PC-9 (cell line): ENCODE results near the gene DNMT3B. TPM values are rescaled to one million over a fixed set of nuclear protein-coding genes. Genes with fewer than 3 reads are reported as not detected.
A peak's percentile ranks its signal among the peaks of the same experiment; 100 is the strongest.

Experiments
- Bru-seq: library from RNA; stranded (reverse); fragments of 400-500 nt; gene quantifications from one replicate; lab custom pipeline; 2021; lab: Mats Ljungman, UMichigan
- BruChase-seq, 2 experiments: library from RNA; stranded (reverse); fragments of 400-500 nt; gene quantifications; one replicate each; lab custom pipeline; 2021; lab: Mats Ljungman, UMichigan
- BruUV-seq: library from RNA; stranded (reverse); fragments of 400-500 nt; replicated peaks from 2 replicates; lab custom pipeline; 2021; lab: Mats Ljungman, UMichigan
- CTCF ChIA-PET: fragments of 300-600 bp; sonication (Branson Sonifier 250); formaldehyde crosslinking; loops from one replicate; lab custom pipeline; 2022; ENCODE audit warnings: antibody characterized with exemption; lab: Charles Lee
- POLR2A ChIA-PET: fragments of 300-600 bp; sonication (Branson Sonifier 250); formaldehyde crosslinking; loops from one replicate; lab custom pipeline; 2022; ENCODE audit warnings: antibody characterized with exemption; ENCODE audit not compliant: unreplicated experiment; lab: Charles Lee
- DNase-seq, 2 experiments: peaks; one replicate each; pipeline versions ENCODE4 v3.0.0 to v3.0.0-alpha.2; 2015 to 2022; ENCODE audit warnings: mixed read lengths in 1 of 2
- H2AFZ ChIP-seq: fragments of 200-600 bp; sonication (generic); 2 replicates; pipeline ENCODE4 v1.8.1; 2017; ENCODE audit warnings: antibody characterized with exemption
- H3F3A ChIP-seq: fragments of 200-600 bp; sonication (generic); 2 replicates; pipeline ENCODE4 v1.8.1; 2017; ENCODE audit warnings: antibody characterized with exemption, mild to moderate bottlenecking, low read depth; ENCODE audit not compliant: insufficient read depth
- H3K27ac ChIP-seq: fragments of 200-600 bp; sonication (generic); 2 replicates; pipeline ENCODE4 v1.6.1; 2016; ENCODE audit warnings: mixed run types
- H3K27me3 ChIP-seq: fragments of 200-600 bp; sonication (generic); 2 replicates; pipeline ENCODE4 v1.6.1; 2016; ENCODE audit warnings: low read depth, mixed run types; ENCODE audit not compliant: insufficient read depth
- H3K36me3 ChIP-seq: fragments of 200-600 bp; sonication (generic); 2 replicates; pipeline ENCODE4 v1.6.1; 2016; ENCODE audit warnings: low read depth, mixed run types
- H3K4me1 ChIP-seq: fragments of 200-600 bp; sonication (generic); replicated peaks from 2 replicates; pipeline ENCODE4 v1.6.1; 2016; ENCODE audit warnings: mixed run types; ENCODE audit not compliant: insufficient read depth
- H3K4me2 ChIP-seq: fragments of 200-600 bp; sonication (generic); 2 replicates; pipeline ENCODE4 v1.6.1; 2017; ENCODE audit warnings: mixed run types
- H3K4me3 ChIP-seq: fragments of 200-600 bp; sonication (generic); 2 replicates; pipeline ENCODE4 v1.6.1; 2016; ENCODE audit warnings: mixed run types
- H3K79me2 ChIP-seq: fragments of 200-600 bp; sonication (generic); 2 replicates; pipeline ENCODE4 v1.6.1; 2017; ENCODE audit warnings: low read depth, mixed run types
- H3K9me2 ChIP-seq: fragments of 200-600 bp; sonication (generic); 2 replicates; pipeline ENCODE4 v1.8.1; 2017; ENCODE audit warnings: mild to moderate bottlenecking; ENCODE audit not compliant: insufficient read depth
- H3K9me3 ChIP-seq: fragments of 200-600 bp; sonication (generic); 2 replicates; pipeline ENCODE4 v1.8.1; 2016; ENCODE audit warnings: low read depth; ENCODE audit not compliant: insufficient read depth
- H4K20me1 ChIP-seq: fragments of 200-600 bp; sonication (generic); 2 replicates; pipeline ENCODE4 v1.8.1; 2017; ENCODE audit not compliant: insufficient read depth
- CTCF ChIP-seq: fragments of 200-600 bp; sonication (generic); conservative IDR thresholded peaks from 2 replicates; pipeline ENCODE4 v1.6.1; 2017; ENCODE audit warnings: mixed run types, antibody characterized with exemption, mild to moderate bottlenecking, moderate library complexity
- EZH2 ChIP-seq: fragments of 200-600 bp; sonication (generic); IDR thresholded peaks from 2 replicates; pipeline ENCODE4 v1.8.0; 2017; ENCODE audit warnings: antibody characterized with exemption, low read depth
- intact Hi-C: fragments of 100-400 bp; cut with micrococcal nuclease; formaldehyde crosslinking; loops from one replicate; pipeline ENCODE4 v1.10.0; 2022; ENCODE audit not compliant: unreplicated experiment
- long read RNA-seq: library from polyadenylated mRNA; stranded (forward); transcript quantifications from one replicate; pipeline ENCODE4 v2.0.0, GENCODE V29; 2022
- total RNA-seq: library from RNA; stranded (reverse); gene quantifications from 2 replicates; pipeline ENCODE4 v1.2.3, GENCODE V29; 2021

The DNMT3B gene
- total RNA-seq (5.7 and 8.0 TPM in 2 replicates), Bru-seq, nascent RNA (percentile 59 among the genes with signal in this experiment), BruChase-seq, experiment 1, labeled RNA remaining after a 2-hour chase (percentile 75 among the genes with signal in this experiment), BruChase-seq, experiment 2, labeled RNA remaining after a 6-hour chase (percentile 70 among the genes with signal in this experiment)
- long read RNA-seq, full-length matches to known transcripts, result 2 of 8 reads
- long read RNA-seq, partial matches to known transcripts, result 5 of 8 reads
- long read RNA-seq, other reads (novel, unspliced or antisense), result 1 of 8 reads

GRCh38 chr20:32761831-32762753 is at the start of gene DNMT3B:
Gene DNMT3B (plus strand): TSS chr20:32762385. CDS start chr20:32780324, 17,939 bp downstream.
- no peaks in the 10 kb centered on the region for H3K36me3 ChIP-seq
- CTCF ChIA-PET, result interaction anchor here (0.6 to 0.8 kb wide), 2 partner anchors 17 to 103 kb away, joined by 3 to 24 read pairs; no protein-coding TSS in a partner anchor

DNA sequence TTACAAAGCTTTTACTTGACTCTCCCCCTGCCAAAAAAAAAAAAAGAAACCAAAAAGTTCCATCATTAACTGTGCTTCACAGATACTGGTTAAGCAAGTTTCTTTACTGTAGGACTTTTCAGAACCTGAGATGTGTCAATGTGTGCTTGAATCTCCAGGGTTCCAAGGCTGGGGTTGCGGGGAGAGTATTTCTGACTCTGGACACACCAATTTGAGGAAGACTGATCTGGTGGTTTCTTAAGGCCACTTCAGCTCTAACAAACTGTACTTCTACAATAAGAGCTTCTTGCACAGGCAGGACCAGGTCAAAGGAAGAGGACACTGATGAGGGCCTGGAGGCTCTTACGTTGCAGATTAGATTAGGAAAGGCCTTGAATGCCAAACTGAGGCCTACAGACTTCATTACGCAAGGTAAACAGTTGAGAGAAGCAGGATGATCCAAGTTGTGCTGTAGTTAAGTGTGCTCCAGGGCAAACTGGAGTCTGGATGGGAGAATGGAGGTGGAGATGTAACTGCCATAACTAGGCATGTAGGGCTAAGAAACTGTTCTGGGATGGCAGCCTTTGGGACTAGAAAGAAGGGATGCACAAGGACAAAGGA is 43.3 kb upstream of the DNMT3B start:
- H3K27ac ChIP-seq, result no peak overlapping the region

More at GRCh38 chr20:32761831-32762753, at the start of gene DNMT3B:
- Histone ChIP-seq H3K9me3 (no peaks in the 10 kb centered on the region), H3K27me3 (no peaks in the 10 kb centered on the region), H3F3A (peaks cover 15% of the 10 kb centered on the region; the same call in 1 of the 2 replicates), H3K4me3 (peak within 1 kb of the TSS; percentile 93), H3K27ac (no peak within 1 kb of the TSS), H3K4me1 (peaks cover 7% of the 10 kb centered on the region; the same call in 1 of the 2 replicates), H3K4me2 (peak within 1 kb of the TSS; percentile 100), H2AFZ (peak within 1 kb of the TSS; percentile 96), H4K20me1 (no peaks in the 10 kb centered on the region), H3K79me2 (no peaks in the 10 kb centered on the region), H3K9me2 (no peaks in the 10 kb centered on the region)
- no TSS peak for BruUV-seq
- peak; percentile 51 to 90 for DNase-seq
- POLR2A ChIA-PET, result no interaction called here
- intact Hi-C loops, result loop anchor here (2.0 to 5.0 kb wide), 2 partner anchors 17 to 90 kb away; partner anchors contain the start of gene C20orf203
- no peak for TF ChIP-seq CTCF

More for the DNA sequence above, 43.3 kb upstream of the DNMT3B start:
- H3F3A ChIP-seq, result peaks cover 12% of the 10 kb centered on the region; the same call in 1 of the 2 replicates
- no peaks in the 10 kb centered on the region for H3K27me3 ChIP-seq
- TF ChIP-seq CTCF, result no peak
- TF ChIP-seq EZH2, result no peak
- no peak overlapping the region for H3K4me3 ChIP-seq
- H3K79me2 ChIP-seq, result no peaks in the 10 kb centered on the region
- no peak for DNase-seq
- H3K9me2 ChIP-seq, result no peaks in the 10 kb centered on the region
- BruUV-seq, result no TSS peak
- no peaks in the 10 kb centered on the region; the same call in 1 of the 2 replicates for H3K4me1 ChIP-seq
- ChIA-PET POLR2A (no interaction called here), CTCF (no interaction called here)
- intact Hi-C loops, result no loop called here
- no peak overlapping the region for H3K4me2 ChIP-seq
- no peaks in the 10 kb centered on the region; the same call in 1 of the 2 replicates for H3K36me3 ChIP-seq
- H2AFZ ChIP-seq, result no peak overlapping the region
- H4K20me1 ChIP-seq, result no peaks in the 10 kb centered on the region
- no peaks in the 10 kb centered on the region for H3K9me3 ChIP-seq
